ENCODE data around the gene C7orf33. TPM values are rescaled to one million over a fixed set of nuclear protein-coding genes. Genes with fewer than 3 reads are reported as not detected.
"Not testable (repeated sequence)": the region's sequence is repeated elsewhere in the genome, so short reads cannot be mapped to it uniquely, and the experiment has no call there.

The C7orf33 gene
- total and polyA plus RNA-seq, 5 donors from 2014 or later, result not detected

DNA sequence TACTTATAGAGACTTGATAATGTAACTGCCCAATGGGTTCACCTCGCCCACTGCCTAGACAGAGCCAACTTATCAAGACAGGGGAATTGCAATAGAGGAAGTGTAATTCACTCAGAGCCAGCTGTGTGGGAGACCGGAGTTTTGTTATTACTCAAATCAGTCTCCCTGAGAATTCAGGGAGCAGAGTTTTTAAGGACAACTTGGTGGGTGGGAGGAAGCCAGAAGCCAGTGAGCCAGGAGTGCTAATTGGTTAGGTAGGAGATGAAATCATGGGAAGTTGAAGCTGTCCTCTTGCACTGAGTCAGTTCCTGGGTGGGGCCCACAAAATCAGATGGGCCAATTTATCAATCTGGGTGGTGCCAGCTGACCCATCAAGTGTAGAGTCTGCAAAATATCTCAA, 20.1 kb upstream of the C7orf33 start:
- no peak overlapping the region for H3K4me3 Mint-ChIP-seq
- ATAC-seq (ENCODE audit: low read depth in 2 of 2), result no peak
- no peak overlapping the region for H3K27ac ChIP-seq (ENCODE audit: insufficient read depth, low read length, poor library complexity, severe bottlenecking)
- H3K9me3 ChIP-seq (ENCODE audit: control insufficient read depth in 2 of 2, low read length in 2 of 2), result no peaks in the 10 kb centered on the region
- H3K4me3 ChIP-seq (ENCODE audit: low read depth, low read length), result no peak overlapping the region
- no peak for DNase-seq
- no peaks in the 10 kb centered on the region for H3K27me3 ChIP-seq (ENCODE audit: control insufficient read depth, insufficient read depth, low read length)
- no peaks in the 10 kb centered on the region for H3K9me3 Mint-ChIP-seq
- H3K36me3 ChIP-seq (ENCODE audit: control insufficient read depth, insufficient read depth, low read length), result no peaks in the 10 kb centered on the region
- H3K27ac Mint-ChIP-seq, result peak overlapping the region in 1 of 3 donors; percentile 15
- H3K36me3 Mint-ChIP-seq, result no peaks in the 10 kb centered on the region
- peaks cover 3% of the 10 kb centered on the region for H3K4me1 ChIP-seq (ENCODE audit: control insufficient read depth, insufficient read depth, low read length, poor library complexity, severe bottlenecking)
- peaks cover 0 to 2% (median under 1%) of the 10 kb centered on the region in 4 donors for H3K4me1 Mint-ChIP-seq
- H3K27me3 Mint-ChIP-seq, result peaks cover 10% of the 10 kb centered on the region

DNA sequence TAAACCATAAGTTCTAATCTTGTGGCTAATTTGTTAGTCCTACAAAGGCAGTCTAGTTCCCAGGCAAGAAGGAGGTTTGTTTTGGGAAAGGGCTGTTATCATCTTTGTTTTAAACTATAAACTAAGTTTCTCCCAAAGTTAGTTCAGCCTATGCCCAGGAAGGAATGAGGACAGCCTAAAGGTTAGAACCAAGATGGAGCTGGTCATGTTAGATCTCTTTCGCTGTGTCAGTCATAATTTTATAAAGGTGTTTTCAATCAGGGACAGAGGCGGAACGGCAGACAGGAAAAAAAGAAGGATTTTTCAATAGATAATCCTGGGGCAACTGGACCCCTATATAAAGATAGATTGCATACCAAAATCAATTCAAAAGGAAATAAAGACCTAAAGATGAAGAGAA, 19.6 kb upstream of the C7orf33 start:
- not testable (repeated sequence) for H3K9me3 Mint-ChIP-seq; H3K36me3 Mint-ChIP-seq; H3K27ac Mint-ChIP-seq; H3K36me3 ChIP-seq (ENCODE audit: control insufficient read depth, insufficient read depth, low read length); H3K9me3 ChIP-seq (ENCODE audit: control insufficient read depth in 2 of 2, low read length in 2 of 2); H3K4me1 ChIP-seq (ENCODE audit: control insufficient read depth, insufficient read depth, low read length, poor library complexity, severe bottlenecking); ATAC-seq (ENCODE audit: low read depth in 2 of 2); H3K27ac ChIP-seq (ENCODE audit: insufficient read depth, low read length, poor library complexity, severe bottlenecking); H3K27me3 ChIP-seq (ENCODE audit: control insufficient read depth, insufficient read depth, low read length); DNase-seq; H3K4me3 ChIP-seq (ENCODE audit: low read depth, low read length); H3K4me1 Mint-ChIP-seq; H3K4me3 Mint-ChIP-seq
- H3K27me3 Mint-ChIP-seq, result peaks cover 10% of the 10 kb centered on the region

DNA sequence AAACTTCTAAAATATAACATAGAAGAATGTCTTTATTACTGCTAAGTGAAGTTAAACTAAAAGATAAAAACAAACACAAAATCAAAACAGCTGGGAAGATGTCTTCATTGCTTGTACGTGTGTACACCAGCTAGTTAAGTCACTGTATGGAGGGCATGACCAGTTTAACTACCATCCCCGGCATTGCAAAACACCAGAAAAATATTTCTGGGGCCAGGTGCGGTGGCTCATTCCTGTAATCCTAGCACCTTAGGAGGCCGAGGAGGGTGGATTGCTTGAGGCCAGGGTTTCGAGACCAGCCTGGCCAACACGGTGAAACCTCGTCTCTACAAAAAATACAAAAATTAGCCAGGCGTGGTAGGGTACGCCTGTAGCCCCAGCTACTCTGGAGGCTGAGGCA, 19.2 kb upstream of the C7orf33 start:
- ATAC-seq (ENCODE audit: low read depth in 2 of 2), result no peak

DNA sequence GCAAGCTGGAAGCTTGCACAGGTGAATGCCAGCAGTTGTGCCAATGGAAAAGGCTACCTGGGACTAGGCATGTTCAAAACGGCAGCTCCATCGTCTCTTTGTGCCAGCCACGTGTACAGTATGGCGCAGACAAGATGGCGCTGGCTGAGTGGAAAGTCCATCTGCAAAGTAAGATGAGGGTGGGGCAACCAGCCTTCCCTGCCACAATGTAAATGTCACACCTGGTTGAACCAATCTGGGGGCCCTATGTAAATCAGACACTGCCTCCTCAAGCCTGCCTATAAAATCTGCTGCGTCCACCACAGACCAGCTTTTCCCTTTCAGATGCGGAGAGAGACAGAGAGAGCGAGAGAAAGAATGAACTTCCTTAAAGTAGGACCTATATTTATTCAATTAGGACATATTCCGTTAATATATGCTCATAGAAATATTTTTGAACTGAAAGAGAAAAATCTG, 18.5 kb upstream of the C7orf33 start:
- Histone ChIP-seq H3K27ac (ENCODE audit: insufficient read depth, low read length, poor library complexity, severe bottlenecking) (no peak overlapping the region), H3K4me3 (ENCODE audit: low read depth, low read length) (no peak overlapping the region)
- no peaks in the 10 kb centered on the region for H3K9me3 Mint-ChIP-seq

More for the DNA sequence above, 19.2 kb upstream of the C7orf33 start:
- Mint-ChIP-seq H3K27me3 (peaks cover 10% of the 10 kb centered on the region), H3K36me3 (no peaks in the 10 kb centered on the region), H3K4me3 (no peak overlapping the region), H3K9me3 (no peaks in the 10 kb centered on the region), H3K4me1 (peaks cover 0 to 2% (median under 1%) of the 10 kb centered on the region in 4 donors), H3K27ac (no peak overlapping the region)
- Histone ChIP-seq H3K9me3 (ENCODE audit: control insufficient read depth in 2 of 2, low read length in 2 of 2) (no peaks in the 10 kb centered on the region), H3K27ac (ENCODE audit: insufficient read depth, low read length, poor library complexity, severe bottlenecking) (no peak overlapping the region), H3K4me1 (ENCODE audit: control insufficient read depth, insufficient read depth, low read length, poor library complexity, severe bottlenecking) (no peaks in the 10 kb centered on the region), H3K4me3 (ENCODE audit: low read depth, low read length) (no peak overlapping the region), H3K27me3 (ENCODE audit: control insufficient read depth, insufficient read depth, low read length) (no peaks in the 10 kb centered on the region), H3K36me3 (ENCODE audit: control insufficient read depth, insufficient read depth, low read length) (no peaks in the 10 kb centered on the region)
- no peak for DNase-seq

DNA sequence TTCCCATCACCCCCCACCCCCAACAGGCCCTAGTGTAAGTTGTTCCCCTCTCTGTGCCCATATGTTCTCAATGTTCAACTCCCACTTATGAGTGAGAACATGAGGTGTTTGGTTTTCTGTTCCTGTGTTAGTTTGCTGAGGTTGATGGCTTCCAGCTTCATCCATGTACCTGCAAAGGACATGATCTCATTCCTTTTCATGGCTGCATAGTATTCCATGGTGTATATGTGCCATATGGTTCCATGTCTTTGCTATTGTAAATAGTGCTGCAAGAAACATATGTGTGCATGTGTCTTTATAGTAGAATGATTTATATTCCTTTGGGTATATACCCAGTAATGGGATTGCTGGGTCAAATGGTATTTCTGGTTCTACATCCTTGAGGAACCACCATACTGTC, 17.0 kb upstream of the C7orf33 start:
- H3K27me3 ChIP-seq (ENCODE audit: control insufficient read depth, insufficient read depth, low read length); H3K9me3 ChIP-seq (ENCODE audit: control insufficient read depth in 2 of 2, low read length in 2 of 2); H3K4me3 ChIP-seq (ENCODE audit: low read depth, low read length); H3K9me3 Mint-ChIP-seq; H3K4me1 ChIP-seq (ENCODE audit: control insufficient read depth, insufficient read depth, low read length, poor library complexity, severe bottlenecking); H3K36me3 Mint-ChIP-seq; ATAC-seq (ENCODE audit: low read depth in 2 of 2); H3K4me1 Mint-ChIP-seq; H3K36me3 ChIP-seq (ENCODE audit: control insufficient read depth, insufficient read depth, low read length); H3K4me3 Mint-ChIP-seq; DNase-seq; H3K27ac ChIP-seq (ENCODE audit: insufficient read depth, low read length, poor library complexity, severe bottlenecking): not testable (repeated sequence)
- Mint-ChIP-seq H3K27me3 (peaks cover 10% of the 10 kb centered on the region), H3K27ac (peak overlapping the region in 1 of 3 donors; percentile 53)

More for the DNA sequence above, 18.5 kb upstream of the C7orf33 start:
- no peak overlapping the region for H3K27ac Mint-ChIP-seq
- Histone ChIP-seq H3K9me3 (ENCODE audit: control insufficient read depth in 2 of 2, low read length in 2 of 2) (no peaks in the 10 kb centered on the region), H3K4me1 (ENCODE audit: control insufficient read depth, insufficient read depth, low read length, poor library complexity, severe bottlenecking) (no peaks in the 10 kb centered on the region), H3K36me3 (ENCODE audit: control insufficient read depth, insufficient read depth, low read length) (no peaks in the 10 kb centered on the region), H3K27me3 (ENCODE audit: control insufficient read depth, insufficient read depth, low read length) (no peaks in the 10 kb centered on the region)
- DNase-seq (no peak), ATAC-seq (ENCODE audit: low read depth in 2 of 2) (no peak)
- H3K27me3 Mint-ChIP-seq, result peaks cover 10% of the 10 kb centered on the region
- H3K4me3 Mint-ChIP-seq, result no peak overlapping the region
- peaks cover 0 to 2% (median 0%) of the 10 kb centered on the region in 4 donors for H3K4me1 Mint-ChIP-seq
- no peaks in the 10 kb centered on the region for H3K36me3 Mint-ChIP-seq

DNA sequence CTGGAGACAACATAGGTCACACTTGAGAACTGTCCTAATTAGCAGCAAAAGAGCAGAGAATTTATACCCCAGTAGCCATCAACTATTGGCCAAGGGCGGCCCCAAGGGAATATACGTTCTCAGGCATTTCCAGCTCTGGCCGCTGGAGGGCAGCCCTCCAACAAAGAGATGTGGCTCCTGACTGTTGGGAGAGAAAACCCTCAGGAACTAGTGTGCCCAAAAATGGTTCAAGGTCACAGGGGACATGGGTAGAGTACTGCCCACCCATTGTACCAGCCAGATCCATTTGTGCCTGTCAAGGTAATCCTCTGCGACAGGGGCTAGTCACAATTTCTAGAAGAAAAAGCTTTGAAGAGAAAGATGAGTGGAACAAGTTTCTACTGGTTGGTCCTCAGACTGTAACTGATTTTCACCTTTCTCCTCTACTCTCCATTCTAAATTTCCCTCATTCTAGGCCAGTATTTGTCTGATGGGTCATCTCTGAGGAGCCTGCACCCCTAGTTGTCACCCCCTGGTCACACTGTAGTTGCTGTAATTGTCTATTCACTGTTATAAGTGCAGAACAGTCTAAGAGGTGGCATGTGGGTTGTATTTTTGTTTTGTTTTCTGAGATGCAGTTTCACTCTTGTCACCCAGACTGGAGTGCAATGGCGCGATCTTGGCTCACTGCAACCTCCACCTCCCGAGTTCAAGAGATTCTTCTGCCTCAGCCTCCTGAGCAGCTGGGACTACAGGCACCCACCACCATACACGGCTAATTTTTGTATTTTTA, 14.7 kb upstream of the C7orf33 start:
- H3K27ac ChIP-seq (ENCODE audit: insufficient read depth, low read length, poor library complexity, severe bottlenecking), result no peak overlapping the region
- peak; percentile 65 to 83 for ATAC-seq (ENCODE audit: low read depth in 2 of 2)
- peaks cover 10% of the 10 kb centered on the region for H3K27me3 Mint-ChIP-seq
- no peaks in the 10 kb centered on the region for H3K36me3 Mint-ChIP-seq
- no peak overlapping the region for H3K4me3 Mint-ChIP-seq
- peak; percentile 46 to 70 (median 63) for DNase-seq
- no peak overlapping the region for H3K27ac Mint-ChIP-seq
- H3K9me3 ChIP-seq (ENCODE audit: control insufficient read depth in 2 of 2, low read length in 2 of 2), result no peaks in the 10 kb centered on the region
- no peaks in the 10 kb centered on the region for H3K27me3 ChIP-seq (ENCODE audit: control insufficient read depth, insufficient read depth, low read length)
- H3K36me3 ChIP-seq (ENCODE audit: control insufficient read depth, insufficient read depth, low read length), result no peaks in the 10 kb centered on the region
- no peaks in the 10 kb centered on the region for H3K4me1 ChIP-seq (ENCODE audit: control insufficient read depth, insufficient read depth, low read length, poor library complexity, severe bottlenecking)
- no peaks in the 10 kb centered on the region for H3K9me3 Mint-ChIP-seq
- no peak overlapping the region for H3K4me3 ChIP-seq (ENCODE audit: low read depth, low read length)
- peaks cover 0 to 2% (median 0%) of the 10 kb centered on the region in 4 donors for H3K4me1 Mint-ChIP-seq

DNA sequence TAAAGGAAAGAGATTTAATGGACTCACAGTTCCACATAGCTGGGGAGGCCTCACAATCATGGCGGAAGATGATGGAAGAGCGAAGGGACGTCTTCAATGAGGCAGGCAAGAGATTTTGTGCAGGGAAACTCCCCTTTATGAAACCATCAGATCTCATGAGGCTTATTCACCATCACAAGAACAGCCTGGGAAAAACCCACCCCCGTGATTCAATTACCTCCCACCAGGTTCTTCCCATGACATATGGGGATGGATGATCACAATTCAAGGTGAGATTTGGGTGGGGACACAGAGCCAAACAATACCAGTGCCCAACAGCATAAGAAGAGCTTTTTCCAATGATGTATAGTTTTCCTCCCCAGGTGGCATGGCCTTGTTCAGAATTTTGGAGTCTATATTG, 11.2 kb upstream of the C7orf33 start:
- Histone ChIP-seq H3K4me3 (ENCODE audit: low read depth, low read length) (no peak overlapping the region), H3K4me1 (ENCODE audit: control insufficient read depth, insufficient read depth, low read length, poor library complexity, severe bottlenecking) (no peaks in the 10 kb centered on the region), H3K36me3 (ENCODE audit: control insufficient read depth, insufficient read depth, low read length) (no peaks in the 10 kb centered on the region), H3K27me3 (ENCODE audit: control insufficient read depth, insufficient read depth, low read length) (no peaks in the 10 kb centered on the region), H3K9me3 (ENCODE audit: control insufficient read depth in 2 of 2, low read length in 2 of 2) (no peaks in the 10 kb centered on the region), H3K27ac (ENCODE audit: insufficient read depth, low read length, poor library complexity, severe bottlenecking) (no peak overlapping the region)
- Mint-ChIP-seq H3K27ac (no peak overlapping the region), H3K4me1 (peaks cover 0 to 3% (median under 1%) of the 10 kb centered on the region in 4 donors), H3K9me3 (no peaks in the 10 kb centered on the region), H3K4me3 (no peak overlapping the region), H3K27me3 (no peaks in the 10 kb centered on the region), H3K36me3 (no peaks in the 10 kb centered on the region)
- ATAC-seq (ENCODE audit: low read depth in 2 of 2) (no peak), DNase-seq (no peak)

DNA sequence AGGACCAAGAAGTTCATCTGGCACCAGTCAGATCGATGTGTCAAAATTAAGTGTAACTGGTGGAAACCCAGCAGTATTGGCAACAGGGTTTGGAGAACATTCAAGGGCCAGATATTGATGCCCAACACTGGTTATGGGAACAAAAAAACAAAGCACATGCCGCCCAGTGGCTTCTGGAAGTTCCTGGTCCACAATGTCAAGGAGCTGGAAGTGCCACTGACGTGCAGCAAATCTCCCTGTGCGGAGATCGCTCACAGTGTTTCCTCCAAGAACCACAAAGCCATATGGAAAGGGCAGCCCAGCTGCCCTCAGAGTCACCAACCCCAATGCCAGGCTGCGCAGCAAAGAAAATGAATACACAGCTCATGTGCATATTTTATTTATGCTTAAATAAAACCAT, 10.1 kb upstream of the C7orf33 start:
- DNase-seq (no peak), ATAC-seq (ENCODE audit: low read depth in 2 of 2) (no peak)
- H3K4me1 ChIP-seq (ENCODE audit: control insufficient read depth, insufficient read depth, low read length, poor library complexity, severe bottlenecking), result no peaks in the 10 kb centered on the region
- H3K27ac ChIP-seq (ENCODE audit: insufficient read depth, low read length, poor library complexity, severe bottlenecking), result no peak overlapping the region
- H3K4me3 ChIP-seq (ENCODE audit: low read depth, low read length), result no peak overlapping the region
- Mint-ChIP-seq H3K36me3 (no peaks in the 10 kb centered on the region), H3K4me3 (no peak overlapping the region), H3K4me1 (peaks cover 0 to 7% (median 4%) of the 10 kb centered on the region in 4 donors), H3K9me3 (no peaks in the 10 kb centered on the region), H3K27me3 (no peaks in the 10 kb centered on the region), H3K27ac (no peak overlapping the region)
- H3K9me3 ChIP-seq (ENCODE audit: control insufficient read depth in 2 of 2, low read length in 2 of 2), result no peaks in the 10 kb centered on the region
- no peaks in the 10 kb centered on the region for H3K36me3 ChIP-seq (ENCODE audit: control insufficient read depth, insufficient read depth, low read length)
- H3K27me3 ChIP-seq (ENCODE audit: control insufficient read depth, insufficient read depth, low read length), result no peaks in the 10 kb centered on the region
